HepG2 (cell line): ENCODE data around the gene GGACT. TPM values are rescaled to one million over a fixed set of nuclear protein-coding genes. Genes with fewer than 3 reads are reported as not detected.

ENCODE experiments used
- AHDC1 ChIP-seq: sonication (generic); formaldehyde crosslinking; IDR thresholded peaks from 2 replicates; pipeline ENCODE4 v1.5.1; 2020; ENCODE audit warnings: mild to moderate bottlenecking, missing genetic modification reagents, borderline replicate concordance
- MZF1 ChIP-seq: sonication (generic); formaldehyde crosslinking; IDR thresholded peaks from 2 replicates; pipeline ENCODE4 v1.8.1; 2023; ENCODE audit warnings: mild to moderate bottlenecking, missing genetic modification reagents, borderline replicate concordance
- SYNCRIP ChIP-seq: fragments of 200-400 bp; formaldehyde crosslinking; IDR thresholded peaks from 2 replicates; pipeline ENCODE4 v1.6.1; 2018; ENCODE audit warnings: mild to moderate bottlenecking, low read depth, low read length; ENCODE audit not compliant: insufficient read depth
- ZBTB34 ChIP-seq: sonication (generic); formaldehyde crosslinking; IDR thresholded peaks from 2 replicates; pipeline ENCODE4 v1.8.0; 2022; ENCODE audit warnings: mild to moderate bottlenecking, missing genetic modification reagents
- ZSCAN31 ChIP-seq: sonication (generic); formaldehyde crosslinking; IDR thresholded peaks from 2 replicates; pipeline ENCODE4 v1.5.0; 2020; ENCODE audit warnings: low read depth, mild to moderate bottlenecking, missing genetic modification reagents
- polyA plus RNA-seq, 8 experiments: library from polyadenylated mRNA; depleted of rRNA in 3 of 8; stranded (reverse) in 7 of 8; unstranded in 1 of 8; fragments of >200 nt; fragmentation: Illumina TruSeq in 4 of 8; extraction: Trizol in 4 of 8; gene quantifications; 2 replicates each; pipeline versions ENCODE4 v1.2.1 to v1.2.3, GENCODE V29; 2011 to 2016; ENCODE audit warnings: low read depth in 4 of 8, missing spikeins in 1 of 8, mixed read lengths in 1 of 8; ENCODE audit not compliant: insufficient read depth in 1 of 8
- total RNA-seq, 5 experiments: library from RNA; depleted of rRNA; stranded (reverse); fragments of >200 nt; fragmentation: Illumina TruSeq; extraction: Trizol; gene quantifications; 2 replicates each; pipeline ENCODE4 v1.2.3, GENCODE V29; 2016; ENCODE audit warnings: low read depth in 1 of 5
- TF ChIP-seq, protein P1 (sequence below): sonication (generic); formaldehyde crosslinking; IDR thresholded peaks from 2 replicates; pipeline ENCODE4 v1.8.0; 2022; ENCODE audit warnings: mild to moderate bottlenecking, missing genetic modification reagents, borderline replicate concordance
- TF ChIP-seq, protein P2 (sequence below): IDR thresholded peaks from 2 replicates; pipeline ENCODE4 v1.6.1; 2018; ENCODE audit warnings: missing genetic modification reagents, mild to moderate bottlenecking, missing compliant biosample characterization

Gene GGACT
- total and polyA plus RNA-seq, 2 of the 13 experiments (the other 11 are each of a cell fraction or from before 2014, with no cell fraction given), result 1.7 to 1.9 TPM

GRCh38 chr13:100602493-100603111 is 14.0 kb upstream of the GGACT start (continued):
- TF ChIP-seq, protein P1, sequence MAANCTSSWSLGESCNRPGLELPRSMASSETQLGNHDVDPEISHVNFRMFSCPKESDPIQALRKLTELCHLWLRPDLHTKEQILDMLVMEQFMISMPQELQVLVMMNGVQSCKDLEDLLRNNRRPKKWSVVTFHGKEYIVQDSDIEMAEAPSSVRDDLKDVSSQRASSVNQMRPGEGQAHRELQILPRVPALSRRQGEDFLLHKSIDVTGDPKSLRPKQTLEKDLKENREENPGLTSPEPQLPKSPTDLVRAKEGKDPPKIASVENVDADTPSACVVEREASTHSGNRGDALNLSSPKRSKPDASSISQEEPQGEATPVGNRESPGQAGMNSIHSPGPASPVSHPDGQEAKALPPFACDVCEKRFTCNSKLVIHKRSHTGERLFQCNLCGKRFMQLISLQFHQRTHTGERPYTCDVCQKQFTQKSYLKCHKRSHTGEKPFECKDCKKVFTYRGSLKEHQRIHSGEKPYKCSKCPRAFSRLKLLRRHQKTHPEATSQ (CRISPR knock-in tag), result no peak
- TF ChIP-seq AHDC1 (CRISPR knock-in tag) (no peak), SYNCRIP (no peak), MZF1 (no peak), ZBTB34 (CRISPR knock-in tag) (no peak), ZSCAN31 (CRISPR knock-in tag) (no peak)
- TF ChIP-seq, protein P2, sequence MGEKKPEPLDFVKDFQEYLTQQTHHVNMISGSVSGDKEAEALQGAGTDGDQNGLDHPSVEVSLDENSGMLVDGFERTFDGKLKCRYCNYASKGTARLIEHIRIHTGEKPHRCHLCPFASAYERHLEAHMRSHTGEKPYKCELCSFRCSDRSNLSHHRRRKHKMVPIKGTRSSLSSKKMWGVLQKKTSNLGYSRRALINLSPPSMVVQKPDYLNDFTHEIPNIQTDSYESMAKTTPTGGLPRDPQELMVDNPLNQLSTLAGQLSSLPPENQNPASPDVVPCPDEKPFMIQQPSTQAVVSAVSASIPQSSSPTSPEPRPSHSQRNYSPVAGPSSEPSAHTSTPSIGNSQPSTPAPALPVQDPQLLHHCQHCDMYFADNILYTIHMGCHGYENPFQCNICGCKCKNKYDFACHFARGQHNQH (CRISPR knock-in tag), result no peak
